ENCODE data around the gene SLU7.

- TF ChIP-seq, protein P1, sequence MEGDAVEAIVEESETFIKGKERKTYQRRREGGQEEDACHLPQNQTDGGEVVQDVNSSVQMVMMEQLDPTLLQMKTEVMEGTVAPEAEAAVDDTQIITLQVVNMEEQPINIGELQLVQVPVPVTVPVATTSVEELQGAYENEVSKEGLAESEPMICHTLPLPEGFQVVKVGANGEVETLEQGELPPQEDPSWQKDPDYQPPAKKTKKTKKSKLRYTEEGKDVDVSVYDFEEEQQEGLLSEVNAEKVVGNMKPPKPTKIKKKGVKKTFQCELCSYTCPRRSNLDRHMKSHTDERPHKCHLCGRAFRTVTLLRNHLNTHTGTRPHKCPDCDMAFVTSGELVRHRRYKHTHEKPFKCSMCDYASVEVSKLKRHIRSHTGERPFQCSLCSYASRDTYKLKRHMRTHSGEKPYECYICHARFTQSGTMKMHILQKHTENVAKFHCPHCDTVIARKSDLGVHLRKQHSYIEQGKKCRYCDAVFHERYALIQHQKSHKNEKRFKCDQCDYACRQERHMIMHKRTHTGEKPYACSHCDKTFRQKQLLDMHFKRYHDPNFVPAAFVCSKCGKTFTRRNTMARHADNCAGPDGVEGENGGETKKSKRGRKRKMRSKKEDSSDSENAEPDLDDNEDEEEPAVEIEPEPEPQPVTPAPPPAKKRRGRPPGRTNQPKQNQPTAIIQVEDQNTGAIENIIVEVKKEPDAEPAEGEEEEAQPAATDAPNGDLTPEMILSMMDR (IDR thresholded peaks at IDR 0.05; ENCODE audit: insufficient read depth, low read length), result no peak
- TF ChIP-seq POLR2AphosphoS5 (IDR thresholded peaks at IDR 0.05; ENCODE audit: low read depth) (no peak), REST (IDR thresholded peaks at IDR 0.05; ENCODE audit: insufficient replicate concordance, low read depth) (no peak), SPI1 (IDR thresholded peaks at IDR 0.05; ENCODE audit: borderline replicate concordance, low read depth) (no peak), GABPA (IDR thresholded peaks at IDR 0.05; ENCODE audit: low read depth) (no peak)
Measured at GRCh38 chr5:160382346-160382745, 36.5 kb downstream of the SLU7 start.
